H9 (cell line): ENCODE data around the gene CLDN16. TPM values are rescaled to one million over a fixed set of nuclear protein-coding genes. Genes with fewer than 3 reads are reported as not detected.

Experiments used
- DNase-seq: peaks from one replicate; pipeline ENCODE4 v3.0.0-alpha.2; 2017
- H2AFZ ChIP-seq: one replicate; pipeline ENCODE4 v1.6.1; 2013; ENCODE audit warnings: mild to moderate bottlenecking, low read length, control low read depth, moderate library complexity
- H2AK5ac ChIP-seq: 2 replicates; pipeline ENCODE4 v1.6.1; 2013; ENCODE audit warnings: low read length, control low read depth, mixed read lengths; ENCODE audit not compliant: insufficient read length
- H2BK120ac ChIP-seq: one replicate; pipeline ENCODE4 v1.6.1; 2013; ENCODE audit warnings: low read depth, mild to moderate bottlenecking, low read length, control low read depth, inconsistent platforms; ENCODE audit not compliant: poor library complexity, severe bottlenecking
- H2BK12ac ChIP-seq: 2 replicates; pipeline ENCODE4 v1.6.1; 2013; ENCODE audit warnings: low read length, control low read depth, mixed read lengths, low read depth; ENCODE audit not compliant: insufficient read length
- H2BK15ac ChIP-seq: 2 replicates; pipeline ENCODE4 v1.6.1; 2013; ENCODE audit warnings: low read depth, low read length, control low read depth
- H2BK20ac ChIP-seq: one replicate; pipeline ENCODE4 v1.6.1; 2013; ENCODE audit warnings: low read depth, mild to moderate bottlenecking, low read length, control low read depth, inconsistent platforms; ENCODE audit not compliant: poor library complexity, severe bottlenecking
- H2BK5ac ChIP-seq: 2 replicates; pipeline ENCODE4 v1.6.1; 2013; ENCODE audit warnings: low read length, control low read depth, mixed read lengths; ENCODE audit not compliant: insufficient read length
- H3K14ac ChIP-seq: 2 replicates; pipeline ENCODE4 v1.6.1; 2013; ENCODE audit warnings: low read length, control low read depth; ENCODE audit not compliant: insufficient read depth
- H3K18ac ChIP-seq: 2 replicates; pipeline ENCODE4 v1.6.1; 2013; ENCODE audit warnings: low read depth, mild to moderate bottlenecking, mixed read lengths, low read length, control low read depth; ENCODE audit not compliant: insufficient read length
- H3K23ac ChIP-seq: 2 replicates; pipeline ENCODE4 v1.6.1; 2013; ENCODE audit warnings: low read length, control low read depth, mixed read lengths, low read depth; ENCODE audit not compliant: insufficient read length
- H3K23me2 ChIP-seq: 2 replicates; pipeline ENCODE4 v1.6.1; 2013; ENCODE audit warnings: low read depth, mild to moderate bottlenecking, mixed read lengths, low read length, control low read depth; ENCODE audit not compliant: insufficient read length, poor library complexity, severe bottlenecking
- H3K27ac ChIP-seq: 2 replicates; pipeline ENCODE4 v1.5.1; 2013; ENCODE audit warnings: low read length, control low read depth, mixed read lengths, low read depth; ENCODE audit not compliant: insufficient read length
- H3K27me3 ChIP-seq: 2 replicates; pipeline ENCODE4 v1.6.1; 2013; ENCODE audit warnings: low read length, control low read depth, inconsistent platforms; ENCODE audit not compliant: insufficient read depth
- H3K4ac ChIP-seq: 2 replicates; pipeline ENCODE4 v1.6.1; 2013; ENCODE audit warnings: low read depth, mild to moderate bottlenecking, control low read depth, inconsistent platforms, low read length, moderate library complexity
- H3K4me1 ChIP-seq: 2 replicates; pipeline ENCODE4 v1.6.1; 2013; ENCODE audit warnings: low read length, control low read depth, inconsistent platforms; ENCODE audit not compliant: insufficient read depth
- H3K4me2 ChIP-seq: 2 replicates; pipeline ENCODE4 v1.6.1; 2013; ENCODE audit warnings: low read length, control low read depth, mixed read lengths; ENCODE audit not compliant: insufficient read length, insufficient read depth
- H3K56ac ChIP-seq: 2 replicates; pipeline ENCODE4 v1.6.1; 2013; ENCODE audit warnings: low read depth, mild to moderate bottlenecking, mixed read lengths, low read length, control low read depth; ENCODE audit not compliant: insufficient read length
- H3K79me1 ChIP-seq: 2 replicates; pipeline ENCODE4 v1.6.1; 2013; ENCODE audit warnings: low read depth, mild to moderate bottlenecking, moderate library complexity, low read length, control low read depth, inconsistent platforms; ENCODE audit not compliant: insufficient read depth, poor library complexity, severe bottlenecking
- H3K79me2 ChIP-seq: 2 replicates; pipeline ENCODE4 v1.6.1; 2013; ENCODE audit warnings: low read length, control low read depth, inconsistent platforms; ENCODE audit not compliant: insufficient read depth
- H3K9ac ChIP-seq: 2 replicates; pipeline ENCODE4 v1.6.1; 2013; ENCODE audit warnings: low read length, control low read depth, mixed read lengths; ENCODE audit not compliant: insufficient read length; ENCODE audit errors: extremely low read depth
- H3K9me3 ChIP-seq: one replicate; pipeline ENCODE4 v1.6.1; 2013; ENCODE audit warnings: low read depth, low read length, inconsistent platforms; ENCODE audit not compliant: control insufficient read depth
- H3T11ph ChIP-seq: one replicate; pipeline ENCODE4 v1.6.1; 2013; ENCODE audit warnings: mild to moderate bottlenecking, low read length, control low read depth, inconsistent platforms
- H4K20me1 ChIP-seq: one replicate; pipeline ENCODE4 v1.6.1; 2013; ENCODE audit not compliant: control insufficient read depth, insufficient read length, insufficient read depth
- H4K5ac ChIP-seq: 2 replicates; pipeline ENCODE4 v1.6.1; 2013; ENCODE audit warnings: low read depth, mild to moderate bottlenecking, mixed read lengths, low read length, control low read depth; ENCODE audit not compliant: insufficient read length
- H4K8ac ChIP-seq: replicated peaks from 2 replicates; pipeline ENCODE4 v1.6.1; 2013; ENCODE audit warnings: low read length, control low read depth, mixed read lengths, low read depth; ENCODE audit not compliant: insufficient read length
- H4K91ac ChIP-seq: 2 replicates; pipeline ENCODE4 v1.6.1; 2013; ENCODE audit warnings: low read depth, mild to moderate bottlenecking, moderate library complexity, mixed read lengths, low read length, control low read depth; ENCODE audit not compliant: insufficient read length
- H3K27ac Mint-ChIP-seq, 3 experiments: 2 replicates in 2 of 3; 3 replicates in 1 of 3; pipeline ENCODE4 v1.8.0; 2020 to 2021; ENCODE audit warnings: mixed read lengths in 3 of 3, mild to moderate bottlenecking in 1 of 3, moderate library complexity in 1 of 3
- H3K27me3 Mint-ChIP-seq: 2 replicates; pipeline ENCODE4 v1.8.0; 2021; ENCODE audit warnings: low read depth, mild to moderate bottlenecking, moderate library complexity, mixed read lengths
- H3K36me3 Mint-ChIP-seq, 3 experiments: 2 replicates in 2 of 3; 3 replicates in 1 of 3; pipeline ENCODE4 v1.8.0; 2020 to 2021; ENCODE audit warnings: low read depth in 3 of 3, mixed read lengths in 3 of 3; ENCODE audit not compliant: insufficient read depth in 1 of 3
- H3K4me1 Mint-ChIP-seq, 2 experiments: 2 replicates each; pipeline ENCODE4 v1.8.0; 2020; ENCODE audit warnings: mixed read lengths in 2 of 2
- H3K4me3 Mint-ChIP-seq, 2 experiments: 2 replicates in 1 of 2; 3 replicates in 1 of 2; pipeline ENCODE4 v1.8.0; 2020 to 2021; ENCODE audit warnings: mild to moderate bottlenecking in 2 of 2, mixed read lengths in 2 of 2, moderate library complexity in 1 of 2
- H3K9me3 Mint-ChIP-seq, 2 experiments: 2 replicates in 1 of 2; 3 replicates in 1 of 2; pipeline ENCODE4 v1.8.0; 2020; ENCODE audit warnings: mild to moderate bottlenecking in 2 of 2, mixed read lengths in 2 of 2, moderate library complexity in 1 of 2
- CTCF ChIP-seq: fragments of 200-600 bp; sonication (generic); conservative IDR thresholded peaks from 3 replicates; pipeline ENCODE4 v1.8.0; 2021; ENCODE audit warnings: antibody characterized with exemption, mild to moderate bottlenecking
- WGBS: extraction: QIAGEN DNeasy Blood & Tissue Kit; methylation state at CpG from one replicate; pipeline ENCODE4 v1.1.7; 2013; ENCODE audit warnings: missing lambda C conversion rate, low lambda C conversion rate, mixed read lengths; ENCODE audit not compliant: insufficient read length; ENCODE audit errors: extremely low coverage; 5-methylcytosine and 5-hydroxymethylcytosine counted together
- total RNA-seq: library from RNA; stranded (reverse); gene quantifications from 2 replicates; pipeline ENCODE4 v1.2.1, GENCODE V29; 2021

Gene CLDN16
- total RNA-seq, 1 experiment from 2014 or later, result not detected

GRCh38 chr3:190449801-190450200 lies 61.8 kb downstream of the CLDN16 start, which contains the start of gene TMEM207:
Gene TMEM207 (minus strand): TSS chr3:190449901. CDS start chr3:190449809, 92 bp downstream.
- no peak within 1 kb of the TSS for H2AK5ac ChIP-seq
- no peaks in the 10 kb centered on the region for H3K23me2 ChIP-seq
- no peak within 1 kb of the TSS for H2BK20ac ChIP-seq
- no peak within 1 kb of the TSS for H3K23ac ChIP-seq
- H3K36me3 Mint-ChIP-seq, result no peaks in the 10 kb centered on the region
- H2BK12ac ChIP-seq, result no peak within 1 kb of the TSS
- no peaks in the 10 kb centered on the region for H3K27me3 ChIP-seq
- H3K4ac ChIP-seq, result no peak within 1 kb of the TSS
- no peak within 1 kb of the TSS for H2BK120ac ChIP-seq
- H3K9ac ChIP-seq, result no peak within 1 kb of the TSS
- no peak within 1 kb of the TSS for H4K8ac ChIP-seq
- no peak within 1 kb of the TSS for H3K56ac ChIP-seq
- H3K4me2 ChIP-seq, result no peak within 1 kb of the TSS
- no peak within 1 kb of the TSS for H4K5ac ChIP-seq
- H3K79me2 ChIP-seq, result no peaks in the 10 kb centered on the region
- no peak within 1 kb of the TSS for H3K27ac Mint-ChIP-seq
- H3K4me3 Mint-ChIP-seq, result no peak within 1 kb of the TSS
- H3K27me3 Mint-ChIP-seq, result no peaks in the 10 kb centered on the region
- H2AFZ ChIP-seq, result no peak within 1 kb of the TSS
- no peaks in the 10 kb centered on the region for H4K20me1 ChIP-seq
- peaks cover 2 to 3% of the 10 kb centered on the region in 2 experiments; a peak in 2 of 4 replicates for H3K4me1 Mint-ChIP-seq
- no peaks in the 10 kb centered on the region for H3K79me1 ChIP-seq
- no peaks in the 10 kb centered on the region for H3K4me1 ChIP-seq
- DNase-seq, result no peak
- no peak within 1 kb of the TSS for H3K27ac ChIP-seq
- no peak within 1 kb of the TSS for H3K14ac ChIP-seq
- no CpG with 5 or more reads among the region's 1 CpG for WGBS
- no peaks in the 10 kb centered on the region for H3K9me3 Mint-ChIP-seq
- H4K91ac ChIP-seq, result no peak within 1 kb of the TSS
- no peak within 1 kb of the TSS for H2BK15ac ChIP-seq
- H3K18ac ChIP-seq, result no peak within 1 kb of the TSS
- no peak for TF ChIP-seq CTCF
- no peak within 1 kb of the TSS for H3T11ph ChIP-seq
- no peaks in the 10 kb centered on the region for H3K9me3 ChIP-seq
- no peak within 1 kb of the TSS for H2BK5ac ChIP-seq
